WTC11 (cell line): ENCODE results near the gene LINC01488. TPM values are rescaled to one million over a fixed set of nuclear protein-coding genes. Genes with fewer than 3 reads are reported as not detected.

Experiments used
- ATAC-seq: fragments of 200-7000 bp; cut with Tn5 transposase; 2 replicates; pipeline ENCODE4 v1.10.0; 2021; ENCODE audit warnings: mild to moderate bottlenecking, moderate library complexity
- CTCF ChIA-PET: fragments of 300-600 bp; sonication (Branson Sonifier 250); formaldehyde crosslinking; loops from one replicate; lab custom pipeline; 2021; ENCODE audit warnings: antibody characterized with exemption; lab: Charles Lee
- POLR2A ChIA-PET: fragments of 350-600 bp; sonication (Branson Sonifier 250); formaldehyde crosslinking; loops from one replicate; lab custom pipeline; 2021; ENCODE audit warnings: antibody characterized with exemption; lab: Charles Lee
- DNase-seq: peaks from one replicate; pipeline ENCODE4 v3.0.0; 2021; ENCODE audit warnings: low spot score
- H3K27ac Mint-ChIP-seq: 2 replicates; pipeline ENCODE4 v1.8.0; 2021; ENCODE audit warnings: mixed read lengths
- H3K27me3 Mint-ChIP-seq: 2 replicates; pipeline ENCODE4 v1.8.0; 2021; ENCODE audit warnings: low read depth, mild to moderate bottlenecking, moderate library complexity, mixed read lengths
- H3K36me3 Mint-ChIP-seq: 2 replicates; pipeline ENCODE4 v1.8.0; 2021; ENCODE audit warnings: mixed read lengths
- H3K4me1 Mint-ChIP-seq: 2 replicates; pipeline ENCODE4 v1.8.0; 2022; ENCODE audit warnings: mixed read lengths
- H3K4me3 Mint-ChIP-seq: 2 replicates; pipeline ENCODE4 v1.8.0; 2021; ENCODE audit warnings: mild to moderate bottlenecking, moderate library complexity, mixed read lengths
- H3K9me3 Mint-ChIP-seq: 2 replicates; pipeline ENCODE4 v1.8.0; 2021; ENCODE audit warnings: mixed read lengths
- ELF4 ChIP-seq: sonication (generic); formaldehyde crosslinking; IDR thresholded peaks from 2 replicates; pipeline ENCODE4 v1.8.1; 2022; ENCODE audit warnings: low read depth, mild to moderate bottlenecking, moderate library complexity, missing genetic modification reagents
- KAT7 ChIP-seq: sonication (generic); formaldehyde crosslinking; IDR thresholded peaks from 2 replicates; pipeline ENCODE4 v1.8.1; 2023; ENCODE audit warnings: missing genetic modification reagents, mild to moderate bottlenecking, borderline replicate concordance
- NFATC4 ChIP-seq: fragments of 250-450 bp; sonication (Bioruptor Pico); IDR thresholded peaks from 2 replicates; pipeline ENCODE4 v1.9.0; 2021; ENCODE audit warnings: mild to moderate bottlenecking
- SMAD3 ChIP-seq: sonication (generic); formaldehyde crosslinking; IDR thresholded peaks from 2 replicates; pipeline ENCODE4 v1.8.0; 2022; ENCODE audit warnings: missing genetic modification reagents, mild to moderate bottlenecking, borderline replicate concordance
- total RNA-seq: library from RNA; stranded (reverse); gene quantifications from 3 replicates; pipeline ENCODE4 v1.2.3, GENCODE V29; 2021

LINC01488 gene
- total RNA-seq, 1 experiment from 2014 or later, result not detected

GRCh38 chr11:69542314-69543168 lies 61.1 kb downstream of the LINC01488 start:
- H3K27ac Mint-ChIP-seq, result peak overlapping the region; percentile 33
- ATAC-seq, result peak; percentile 31; the same call in 1 of the 2 replicates
- ChIA-PET CTCF (no interaction called here), POLR2A (no interaction called here)
- H3K9me3 Mint-ChIP-seq, result no peaks in the 10 kb centered on the region
- no peaks in the 10 kb centered on the region; the same call in 1 of the 2 replicates for H3K27me3 Mint-ChIP-seq
- H3K4me1 Mint-ChIP-seq, result peaks cover 17% of the 10 kb centered on the region
- H3K4me3 Mint-ChIP-seq, result no peak overlapping the region
- TF ChIP-seq SMAD3 (CRISPR knock-in tag) (no peak), ELF4 (CRISPR knock-in tag) (no peak), KAT7 (no peak), NFATC4 (CRISPR knock-in tag) (no peak)
- no peaks in the 10 kb centered on the region for H3K36me3 Mint-ChIP-seq
- DNase-seq, result no peak

Other genes starting within 250 kb of the LINC01488 start
- gene MYEOV, start 187.5 kb upstream of the LINC01488 start, total RNA-seq, result 1.1 to 1.4 TPM (median 1.1 TPM) in 3 replicates
- gene CCND1, start 159.5 kb downstream of the LINC01488 start, total RNA-seq, result 212 to 224 TPM (median 224 TPM) in 3 replicates
- gene LTO1, start 193.7 kb downstream of the LINC01488 start, total RNA-seq, result 20.5 to 27.5 TPM (median 20.6 TPM) in 3 replicates
- 17.6 to 19.3 TPM (median 18.6 TPM) in 3 replicates for gene FGF19, start 222.4 kb downstream of the LINC01488 start, total RNA-seq